ENCODE measurements around the gene MUC13.

Gene MUC13

GRCh38 chr3:124896824-124897526 is 37.6 kb downstream of the MUC13 start:
- H3K4me1 ChIP-seq: no peaks in the 10 kb centered on the region
- H3K4me3 ChIP-seq (ENCODE audit: low read depth, low read length): no peak overlapping the region
- no peak overlapping the region for H3K9ac ChIP-seq
- H3K27ac ChIP-seq: no peak overlapping the region
- no peaks in the 10 kb centered on the region for H3K9me3 ChIP-seq (ENCODE audit: control insufficient read depth, low read length)
- H3K79me2 ChIP-seq: no peaks in the 10 kb centered on the region
- no peak overlapping the region for H3K4me2 ChIP-seq (ENCODE audit: low read length)
- no peaks in the 10 kb centered on the region for H3K27me3 ChIP-seq (ENCODE audit: control insufficient read depth, insufficient read depth, low read length)
- no peaks in the 10 kb centered on the region for H3K36me3 ChIP-seq (ENCODE audit: control insufficient read depth, insufficient read depth, low read length)
- no peak for TF ChIP-seq CTCF (IDR thresholded peaks at IDR 0.05)
- no peak overlapping the region for H2AFZ ChIP-seq

DNA sequence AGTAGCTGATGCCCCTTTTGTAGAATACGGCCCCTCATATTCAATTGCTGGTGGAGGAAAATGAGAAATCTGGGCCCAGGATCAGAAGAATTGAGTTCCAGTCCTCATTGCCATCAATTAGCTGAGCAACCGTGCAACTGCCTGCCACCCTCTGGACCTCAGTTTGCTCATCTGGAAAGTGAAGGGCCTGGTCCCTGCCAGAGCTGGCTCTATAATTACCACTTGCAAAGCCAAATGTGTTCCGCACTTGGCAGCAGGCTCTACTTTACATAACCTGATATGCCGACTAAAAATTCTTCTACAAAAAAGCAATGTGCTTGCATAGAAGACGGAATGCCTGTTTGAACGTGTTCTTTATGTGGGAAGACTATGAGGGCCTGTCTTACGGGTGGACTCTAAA is 38.8 kb downstream of the MUC13 start:
- Histone ChIP-seq H3K4me1 (no peaks in the 10 kb centered on the region), H3K4me3 (ENCODE audit: low read depth, low read length) (no peak overlapping the region), H3K4me2 (ENCODE audit: low read length) (no peak overlapping the region), H3K79me2 (no peaks in the 10 kb centered on the region), H3K9me3 (ENCODE audit: control insufficient read depth, low read length) (no peaks in the 10 kb centered on the region), H3K9ac (no peak overlapping the region), H2AFZ (no peak overlapping the region), H3K27me3 (ENCODE audit: control insufficient read depth, insufficient read depth, low read length) (no peaks in the 10 kb centered on the region), H3K27ac (no peak overlapping the region), H3K36me3 (ENCODE audit: control insufficient read depth, insufficient read depth, low read length) (no peaks in the 10 kb centered on the region)
- TF ChIP-seq CTCF (IDR thresholded peaks at IDR 0.05): no peak

DNA sequence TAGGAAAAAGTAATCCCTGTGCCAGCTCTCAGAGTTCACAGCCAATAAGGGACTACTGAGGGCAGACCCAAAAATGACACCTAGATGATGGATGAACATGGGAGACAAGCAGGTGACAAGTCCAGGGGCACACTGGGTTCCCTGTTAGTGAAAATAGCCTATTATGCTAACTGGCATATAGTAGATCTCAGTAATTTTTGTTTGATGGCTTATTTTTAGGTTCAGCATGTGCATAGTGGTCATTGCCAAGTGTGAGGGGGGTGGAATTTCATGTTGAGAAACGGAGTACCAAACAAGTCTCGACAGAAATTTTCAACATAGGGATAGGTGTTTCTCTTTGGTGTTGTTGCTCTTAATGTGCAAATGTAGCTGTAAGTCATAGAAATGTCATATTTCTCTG is 41.0 kb downstream of the MUC13 start:
- H3K4me1 ChIP-seq: no peaks in the 10 kb centered on the region
- no peaks in the 10 kb centered on the region for H3K9me3 ChIP-seq (ENCODE audit: control insufficient read depth, low read length)
- no peak overlapping the region for H3K27ac ChIP-seq
- no peaks in the 10 kb centered on the region for H3K27me3 ChIP-seq (ENCODE audit: control insufficient read depth, insufficient read depth, low read length)
- H3K4me3 ChIP-seq (ENCODE audit: low read depth, low read length): no peak overlapping the region
- no peak overlapping the region for H3K4me2 ChIP-seq (ENCODE audit: low read length)
- no peak overlapping the region for H2AFZ ChIP-seq
- H3K9ac ChIP-seq: no peak overlapping the region
- no peak for TF ChIP-seq CTCF (IDR thresholded peaks at IDR 0.05)
- H3K79me2 ChIP-seq: no peaks in the 10 kb centered on the region
- no peaks in the 10 kb centered on the region for H3K36me3 ChIP-seq (ENCODE audit: control insufficient read depth, insufficient read depth, low read length)

- no peak overlapping the region for H3K4me2 ChIP-seq (ENCODE audit: low read length)
- no peaks in the 10 kb centered on the region for H3K9me3 ChIP-seq (ENCODE audit: control insufficient read depth, low read length)
- TF ChIP-seq CTCF (IDR thresholded peaks at IDR 0.05): no peak
- no peaks in the 10 kb centered on the region for H3K79me2 ChIP-seq
- H3K9ac ChIP-seq: no peak overlapping the region
- H3K4me3 ChIP-seq (ENCODE audit: low read depth, low read length): no peak overlapping the region
- no peak overlapping the region for H3K27ac ChIP-seq
- no peaks in the 10 kb centered on the region for H3K36me3 ChIP-seq (ENCODE audit: control insufficient read depth, insufficient read depth, low read length)
- no peaks in the 10 kb centered on the region for H3K27me3 ChIP-seq (ENCODE audit: control insufficient read depth, insufficient read depth, low read length)
- H2AFZ ChIP-seq: no peak overlapping the region
- H3K4me1 ChIP-seq: peaks cover 3% of the 10 kb centered on the region
Observed at GRCh38 chr3:124890573-124891190, 43.9 kb downstream of the MUC13 start.
